Central memory CD4-positive, alpha-beta T cell (primary cell): ENCODE data around the gene SETX.

ENCODE experiments used
- DNase-seq: peaks from one replicate; pipeline ENCODE4 v3.0.0; 2022

Gene SETX

DNA sequence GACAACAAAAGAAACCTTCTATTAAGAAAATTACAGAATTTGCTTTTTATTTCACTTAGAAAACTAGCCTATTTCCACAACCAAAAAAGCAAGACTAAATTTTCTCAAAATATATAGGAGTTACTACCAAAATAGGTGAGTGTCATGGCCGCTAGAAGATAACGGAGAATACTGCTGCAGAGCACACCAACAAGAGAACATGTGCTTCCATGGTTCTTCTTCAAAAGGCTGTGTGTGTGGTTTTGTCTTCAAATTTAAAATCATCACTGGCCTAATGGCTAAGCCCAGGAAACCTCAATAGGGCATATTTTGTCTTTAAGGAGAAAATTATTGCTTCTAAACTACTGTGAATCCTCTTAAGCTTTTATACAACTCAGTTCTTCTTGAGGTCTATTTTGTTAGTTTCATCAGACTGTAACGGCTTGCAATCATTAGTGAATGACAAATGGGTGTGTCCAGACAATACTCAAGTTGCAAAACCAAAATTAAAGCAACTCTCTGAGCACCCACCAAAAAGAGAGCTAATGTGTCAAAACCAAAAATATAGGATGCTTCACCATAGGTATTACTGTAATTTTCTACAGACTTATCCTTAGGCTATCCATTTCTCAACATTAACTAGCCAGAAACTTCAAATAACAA, 3.3 kb downstream of the SETX start:
- DNase-seq = no peak

DNA sequence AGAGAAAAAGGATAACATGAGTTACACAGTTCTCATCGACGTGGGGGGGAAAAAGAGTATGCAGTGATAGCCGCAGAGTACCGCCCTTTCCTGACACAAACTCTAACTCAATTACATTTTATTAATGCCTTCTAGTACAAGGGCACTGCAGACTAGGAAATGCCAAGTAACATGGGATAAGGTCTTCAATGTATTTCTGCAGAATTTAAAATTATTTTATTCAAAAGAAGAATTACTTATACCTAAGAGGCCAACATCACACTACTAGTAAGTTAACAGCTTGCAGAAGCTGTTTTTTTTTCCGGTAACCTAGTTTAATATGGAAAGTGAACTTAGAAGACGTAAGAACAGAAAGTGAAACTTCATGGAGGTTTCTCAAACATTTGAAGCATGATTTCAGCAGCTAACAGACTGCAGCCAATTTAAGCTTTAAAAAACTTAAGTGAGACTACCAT, 3.9 kb downstream of the SETX start:
- peak; percentile 62 for DNase-seq

DNA sequence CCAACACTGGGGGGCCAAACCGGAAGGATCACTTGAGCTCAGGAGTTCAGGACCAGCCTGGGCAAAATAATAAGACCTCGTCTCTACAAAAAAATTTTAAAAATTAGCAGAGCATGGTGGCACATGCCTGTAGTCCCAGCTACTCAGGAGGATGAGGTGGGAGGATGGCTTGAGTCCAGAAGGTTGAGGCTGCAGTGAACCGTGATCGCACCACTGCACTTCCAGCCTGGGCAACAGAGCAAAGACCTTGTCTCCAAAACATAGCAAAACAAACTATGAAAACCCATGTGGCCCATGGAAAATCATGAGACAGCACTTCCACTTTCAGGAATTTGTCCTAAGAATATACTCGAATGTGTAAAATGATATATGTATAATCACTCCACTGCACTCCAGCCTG, 6.1 kb downstream of the SETX start:
- DNase-seq = no peak

DNA sequence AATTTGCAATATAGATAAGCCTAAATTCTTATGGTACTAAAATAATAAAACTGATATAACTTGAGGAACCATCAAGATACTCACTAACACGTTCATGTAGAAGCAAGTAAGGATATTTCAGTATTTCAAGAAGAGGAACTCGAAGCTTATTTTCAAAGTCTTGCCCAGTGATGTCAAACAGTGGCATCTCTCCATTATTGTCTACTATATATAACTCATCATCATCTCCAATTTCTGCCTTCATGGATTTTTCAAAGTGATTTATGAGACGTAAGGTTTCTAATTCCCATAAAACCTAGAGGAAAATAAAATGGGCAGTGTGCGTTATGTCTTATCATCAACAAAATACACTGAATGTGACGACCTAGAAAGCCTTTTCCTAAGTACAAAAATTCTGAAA, 8.6 kb downstream of the SETX start:
- DNase-seq = no peak

DNA sequence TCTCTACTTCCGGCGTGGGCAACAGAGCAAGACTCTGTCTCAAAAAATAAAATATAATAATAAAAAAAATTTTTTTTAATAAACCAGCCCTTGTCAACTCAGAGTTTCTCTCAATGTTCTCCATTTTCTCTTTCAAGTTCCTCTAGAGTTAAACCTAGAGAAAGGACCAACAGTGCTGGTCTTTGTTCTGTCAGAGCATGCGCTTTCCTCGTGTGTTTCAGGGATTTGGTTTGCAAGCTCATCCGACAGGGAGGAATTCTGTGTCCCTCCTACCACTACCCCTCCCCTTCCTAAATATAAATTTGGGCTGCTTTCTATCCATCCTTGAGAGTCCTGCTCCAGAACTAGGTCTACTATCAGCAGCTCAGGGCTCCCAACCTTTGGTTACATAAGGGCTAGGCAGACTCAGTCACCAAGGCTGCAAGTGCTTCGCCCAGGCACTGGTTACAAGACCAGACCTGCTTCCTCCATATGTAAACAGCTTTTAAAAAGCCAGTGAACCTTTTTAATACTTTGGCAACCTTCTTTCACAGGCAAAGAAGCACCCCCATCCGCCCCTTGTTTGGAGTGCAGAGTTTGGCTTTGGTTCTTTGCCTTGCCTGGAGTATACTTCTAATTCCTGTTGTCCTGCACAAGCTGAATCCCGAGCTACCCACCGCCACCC, 13.5 kb downstream of the SETX start:
- DNase-seq = no peak

DNA sequence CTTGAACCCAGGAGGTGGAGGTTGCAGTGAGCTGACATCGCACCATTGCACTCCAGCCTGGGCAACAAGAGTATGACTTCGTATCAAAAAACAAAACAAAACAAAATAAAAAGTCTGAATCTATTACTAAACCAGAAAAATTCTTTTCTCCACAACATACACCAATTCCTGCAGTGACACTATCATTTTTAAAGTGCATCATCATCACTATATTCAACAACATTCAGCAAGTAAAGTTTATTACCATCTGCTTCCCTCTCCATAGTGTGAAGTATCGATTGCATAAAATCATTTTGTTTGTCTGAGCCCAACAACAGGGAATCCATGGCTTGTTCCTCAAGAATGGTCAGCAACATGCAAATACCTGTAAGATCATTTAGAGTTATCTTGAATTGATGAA, 20.4 kb downstream of the SETX start:
- DNase-seq = no peak

DNA sequence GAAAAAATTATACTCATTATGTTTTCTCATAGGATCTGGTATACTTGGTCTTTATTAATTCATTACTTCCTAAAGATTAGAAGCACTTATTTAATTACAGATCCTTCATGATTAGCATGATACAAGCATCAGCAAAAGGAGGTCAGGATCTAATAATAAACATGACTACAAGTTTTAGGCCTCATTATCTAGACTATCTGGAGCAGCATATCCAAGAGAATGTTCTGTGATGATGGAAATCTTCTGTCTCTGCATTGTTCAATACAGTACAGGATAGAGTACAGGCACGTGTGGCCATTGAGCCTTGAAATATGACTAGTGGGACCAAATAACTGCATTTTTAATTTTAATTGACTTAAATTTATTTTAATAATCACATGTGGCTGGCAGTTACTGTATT, 21.2 kb downstream of the SETX start:
- DNase-seq = no peak

DNA sequence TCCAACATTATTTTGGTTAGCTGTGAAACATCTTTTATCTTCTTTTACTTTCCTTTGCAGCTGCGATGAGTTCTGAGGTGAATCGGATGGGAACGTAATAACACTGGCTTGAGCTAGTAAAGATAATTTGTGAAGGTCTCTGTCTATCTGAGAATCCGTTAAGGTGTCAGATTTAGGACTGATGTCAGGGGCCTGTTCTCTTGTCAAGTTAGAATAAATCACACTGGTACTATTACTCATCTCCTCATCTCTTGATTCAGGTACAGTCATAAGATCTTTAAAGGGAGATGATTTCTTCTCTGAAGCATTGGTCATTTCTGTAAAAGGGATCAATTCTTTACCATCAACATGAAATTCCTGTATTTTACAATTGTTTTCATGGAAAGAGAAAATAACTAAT, 26.2 kb downstream of the SETX start:
- no peak for DNase-seq

DNA sequence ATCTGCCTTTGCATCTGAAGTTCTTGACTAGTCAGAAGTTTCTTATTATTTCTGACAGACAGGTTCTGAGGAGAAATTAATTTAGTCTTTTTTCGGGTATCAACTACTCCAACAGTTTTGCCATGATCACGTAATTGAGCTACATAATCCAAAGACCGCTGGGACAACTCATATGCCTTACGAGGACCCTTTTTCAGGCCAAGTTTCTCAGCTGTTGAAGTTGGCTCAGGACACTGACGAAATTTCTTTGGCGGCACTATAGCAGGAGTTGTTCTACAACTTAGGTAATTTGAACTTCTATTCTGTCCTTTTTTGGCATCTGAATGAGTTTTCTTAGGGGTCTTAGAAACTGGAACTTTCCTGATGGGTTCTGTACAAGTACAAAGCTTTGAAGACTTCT, 27.2 kb downstream of the SETX start:
- no peak for DNase-seq

DNA sequence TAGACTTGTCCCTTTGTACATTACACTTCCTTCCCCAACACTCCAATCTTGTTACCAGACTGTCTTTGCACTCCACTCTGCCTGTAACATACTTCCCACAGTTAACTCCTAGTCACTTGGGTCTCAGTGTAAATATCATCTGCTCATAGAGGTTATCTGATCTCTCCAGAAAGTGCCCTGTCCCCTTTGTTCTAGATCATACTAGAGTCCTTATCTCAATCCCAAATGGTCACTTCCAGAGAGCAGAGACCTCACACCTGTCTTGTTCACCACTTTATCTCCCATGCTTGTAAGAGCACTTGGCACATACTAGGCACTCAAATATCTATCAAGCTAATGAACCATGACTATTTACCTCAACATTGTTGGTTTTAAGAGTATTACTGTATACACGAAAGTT, 30.4 kb downstream of the SETX start:
- DNase-seq = no peak

DNA sequence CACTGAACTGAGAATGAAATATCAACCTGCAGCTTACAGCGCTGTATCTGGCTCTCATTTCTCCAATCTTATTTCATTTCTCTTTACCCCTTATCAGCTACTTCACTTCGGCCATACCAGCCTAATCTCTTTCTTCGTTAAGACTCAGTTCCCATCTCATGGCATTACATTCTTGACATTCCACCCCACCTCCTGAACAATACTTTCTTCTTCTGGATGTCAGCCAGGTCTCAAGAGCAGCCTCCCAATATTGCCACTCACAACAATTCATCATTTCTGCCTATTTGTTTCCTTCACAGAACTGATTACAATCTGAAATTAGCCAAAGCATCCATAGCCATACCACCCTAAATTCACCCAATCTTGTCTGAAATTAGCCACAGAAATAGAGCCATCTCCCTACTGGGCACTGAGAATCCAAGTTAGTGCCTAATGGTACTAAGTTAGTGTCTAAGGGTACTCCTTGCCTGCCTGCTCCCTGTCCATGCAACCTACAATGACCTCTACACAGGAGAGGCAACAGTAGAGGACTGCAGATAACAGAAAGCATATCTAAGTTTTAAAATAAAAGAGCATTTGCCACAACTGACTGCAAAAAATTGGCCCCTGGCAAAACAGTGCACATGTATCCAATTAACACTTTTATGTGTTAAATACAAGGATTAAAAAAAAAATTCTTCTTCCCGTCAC, 35.2 kb downstream of the SETX start:
- DNase-seq = no peak

DNA sequence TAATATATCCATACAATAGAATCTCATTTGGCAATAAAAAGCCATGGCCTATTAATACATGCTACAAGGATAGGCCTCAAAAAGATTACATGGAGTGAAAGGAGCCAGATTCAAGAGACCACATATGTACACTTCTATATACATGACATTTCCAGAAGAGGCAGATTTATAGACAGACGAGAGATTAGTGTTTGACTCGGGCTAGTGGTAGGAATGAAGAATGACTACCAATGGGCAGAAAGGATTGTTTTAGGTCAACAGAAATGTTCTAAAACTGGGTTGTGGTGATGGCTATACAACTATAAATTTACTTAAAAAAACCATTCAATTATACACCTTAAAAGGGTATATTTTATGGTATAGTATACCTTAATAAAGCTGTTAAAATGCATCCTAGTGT, 41.9 kb downstream of the SETX start:
- no peak for DNase-seq

DNA sequence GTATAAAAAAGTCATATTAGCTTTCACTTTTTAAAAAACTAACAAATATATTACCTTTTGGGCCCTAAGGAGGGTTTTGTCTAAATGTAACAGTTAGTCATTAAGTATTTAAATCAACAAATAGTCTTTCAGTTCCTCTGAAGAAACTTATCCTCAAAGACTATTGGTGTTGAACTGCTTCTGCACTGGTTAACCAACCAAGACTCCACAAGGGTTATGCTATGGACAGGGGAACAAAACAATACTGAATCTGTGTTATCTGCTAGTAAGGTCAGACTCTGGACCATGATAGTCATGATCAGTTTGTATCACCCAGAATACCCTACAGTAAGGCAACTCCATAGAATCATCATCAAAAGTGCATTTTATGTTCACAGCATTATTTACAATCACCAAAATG, 42.4 kb downstream of the SETX start:
- no peak for DNase-seq

DNA sequence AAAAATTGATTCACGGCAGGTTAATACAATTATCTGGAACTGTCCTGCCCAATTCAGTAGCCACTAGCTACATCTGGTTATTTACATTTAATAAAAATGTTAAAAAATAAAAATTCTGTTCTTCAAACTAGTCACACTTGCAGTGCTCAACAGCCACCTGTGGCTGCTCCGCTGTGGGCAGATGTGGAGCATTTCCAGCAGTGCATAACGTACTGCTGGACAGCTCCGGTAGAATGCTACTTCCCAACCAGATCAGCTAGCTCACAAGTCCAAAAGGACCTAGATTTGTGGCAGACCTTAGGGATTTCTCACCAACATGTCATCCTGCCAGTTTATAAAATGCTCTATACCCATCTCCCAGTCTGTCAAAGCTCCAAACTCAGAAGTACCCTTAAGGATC, 42.8 kb downstream of the SETX start:
- no peak for DNase-seq

DNA sequence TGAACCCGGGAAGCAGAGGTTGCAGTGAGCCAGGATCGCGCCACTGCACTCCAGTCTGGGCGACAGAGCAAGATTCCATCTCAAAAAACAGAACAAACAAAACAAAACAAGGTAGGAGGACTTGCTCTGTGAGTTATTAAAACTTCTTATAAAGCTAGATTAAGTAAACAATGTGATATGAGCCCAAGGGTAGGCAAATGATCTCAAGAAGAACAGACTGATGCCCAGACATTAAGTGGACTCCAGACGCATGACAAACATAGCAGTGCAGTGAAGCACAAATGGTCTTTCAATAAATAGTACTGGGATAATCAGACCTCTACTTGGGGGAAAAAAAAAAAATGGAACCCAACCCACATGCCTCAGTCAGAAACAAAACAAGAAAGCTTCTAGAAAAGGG, 45.7 kb downstream of the SETX start:
- DNase-seq = no peak

DNA sequence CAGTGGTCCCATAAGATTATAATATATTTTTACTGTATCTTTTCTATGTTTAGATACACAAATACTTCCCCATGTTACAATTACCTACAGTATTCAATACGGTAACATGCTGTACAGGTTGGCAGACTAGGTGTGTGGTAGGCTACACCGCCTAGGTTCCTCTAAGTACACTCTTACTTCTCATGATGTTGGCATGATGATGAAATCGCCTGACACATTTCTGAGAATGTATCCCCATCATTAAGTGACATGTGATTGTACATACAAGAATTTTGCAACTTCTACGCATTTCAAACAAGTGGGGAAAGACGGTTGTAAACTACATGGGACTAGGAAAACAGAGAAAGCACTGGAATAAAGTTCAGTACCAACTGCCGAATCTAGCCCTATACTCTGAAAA, 53.3 kb downstream of the SETX start:
- DNase-seq = no peak

DNA sequence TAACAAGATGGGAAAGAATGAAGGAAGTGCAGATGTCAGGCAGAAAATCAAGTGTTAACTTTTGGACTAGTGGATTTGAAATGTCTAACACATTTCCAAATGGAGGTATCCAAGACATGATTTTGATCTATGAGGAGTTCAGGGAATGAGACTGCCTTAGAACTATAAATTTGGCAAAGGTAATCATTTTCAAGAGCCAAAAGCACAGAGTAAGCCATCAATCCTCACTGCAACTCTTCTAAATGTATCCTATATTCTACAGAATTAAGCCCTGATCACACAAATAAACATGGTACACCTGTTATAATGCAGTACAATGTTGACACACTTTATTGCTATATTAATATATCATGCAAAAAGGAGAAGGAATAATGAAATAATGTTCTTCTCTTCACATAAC, 55.6 kb downstream of the SETX start:
- DNase-seq = no peak

DNA sequence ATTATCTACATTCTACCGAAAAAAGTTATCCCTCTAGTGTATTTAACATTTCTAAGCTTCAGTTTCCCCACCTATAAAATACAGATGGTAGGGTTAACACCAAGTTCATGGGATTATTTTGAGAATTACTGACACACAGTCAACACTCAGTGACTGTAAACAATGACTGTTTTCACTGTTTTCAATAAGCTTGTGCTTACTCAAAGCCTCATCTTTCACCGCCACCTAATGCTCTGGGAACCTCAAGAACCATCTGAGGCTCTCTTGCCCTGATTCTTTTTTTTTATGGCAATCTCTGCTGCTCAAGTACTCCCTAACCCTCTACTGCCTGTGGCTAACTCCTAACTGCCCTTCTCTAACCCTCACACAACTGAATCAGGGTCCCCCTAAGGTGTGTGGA, 59.6 kb downstream of the SETX start:
- DNase-seq = no peak

DNA sequence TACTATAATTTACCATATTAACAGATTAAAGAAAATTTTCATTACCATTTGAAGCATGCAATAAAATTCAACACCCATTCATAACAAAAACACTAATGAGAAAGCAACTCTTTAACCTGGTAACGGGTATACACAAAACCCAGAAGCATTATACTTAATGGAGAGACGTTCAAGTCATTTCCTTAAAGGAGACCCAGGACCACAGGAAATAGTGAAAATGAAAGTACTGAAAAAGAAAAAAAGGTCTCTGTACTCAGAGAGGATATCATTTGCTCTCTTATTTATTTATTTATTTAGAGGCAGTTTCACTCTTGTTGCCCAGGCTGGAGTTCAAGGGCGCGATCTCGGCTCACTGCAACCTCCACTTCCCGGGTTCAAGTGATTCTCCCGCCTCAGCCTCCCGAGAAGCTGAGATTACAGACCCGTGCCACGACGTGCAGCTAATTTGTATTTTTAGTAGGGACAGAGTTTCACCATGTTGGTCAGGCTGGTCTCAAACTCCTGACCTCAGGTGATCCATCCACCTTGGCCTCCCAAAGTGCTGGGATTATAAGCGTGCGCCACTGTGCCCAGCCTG, 61.6 kb downstream of the SETX start:
- DNase-seq = peak; percentile 21

DNA sequence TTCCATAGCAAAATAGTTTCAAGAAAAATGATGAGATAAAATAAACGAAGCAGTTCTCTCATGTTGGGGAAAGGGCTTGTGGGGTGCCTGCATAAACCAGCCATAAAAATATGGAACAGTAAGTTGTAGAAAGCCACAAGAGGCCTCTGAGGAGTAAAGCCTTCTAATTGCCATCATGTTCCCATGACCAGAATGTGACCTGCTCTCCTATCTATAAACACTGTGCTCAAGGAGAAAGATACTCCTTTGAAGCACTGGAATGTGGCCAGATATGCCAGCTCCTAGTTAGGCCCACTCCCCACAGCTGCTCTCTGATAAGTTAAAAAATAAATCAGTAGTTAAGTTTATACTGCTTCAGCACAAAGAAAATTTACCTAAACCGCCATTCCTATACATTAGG, 65.8 kb downstream of the SETX start:
- DNase-seq = no peak

DNA sequence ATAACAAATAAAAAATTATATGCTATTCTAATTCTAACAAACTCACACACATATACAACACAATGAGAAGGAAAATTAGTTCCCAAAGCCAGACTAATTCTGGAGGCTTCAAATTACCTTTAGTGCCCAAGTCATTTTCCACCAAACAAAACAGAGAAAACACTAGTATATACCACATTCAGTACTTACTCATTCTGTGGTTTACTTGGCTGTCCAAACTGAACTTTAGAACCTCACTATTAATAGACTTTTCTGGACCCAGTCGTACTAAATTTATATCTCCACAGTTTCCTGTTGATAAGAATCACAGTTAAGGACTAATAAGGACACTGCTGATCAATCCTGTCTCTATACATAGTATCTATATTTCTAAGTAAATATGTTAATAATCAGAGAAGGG, 66.4 kb downstream of the SETX start:
- no peak for DNase-seq

DNA sequence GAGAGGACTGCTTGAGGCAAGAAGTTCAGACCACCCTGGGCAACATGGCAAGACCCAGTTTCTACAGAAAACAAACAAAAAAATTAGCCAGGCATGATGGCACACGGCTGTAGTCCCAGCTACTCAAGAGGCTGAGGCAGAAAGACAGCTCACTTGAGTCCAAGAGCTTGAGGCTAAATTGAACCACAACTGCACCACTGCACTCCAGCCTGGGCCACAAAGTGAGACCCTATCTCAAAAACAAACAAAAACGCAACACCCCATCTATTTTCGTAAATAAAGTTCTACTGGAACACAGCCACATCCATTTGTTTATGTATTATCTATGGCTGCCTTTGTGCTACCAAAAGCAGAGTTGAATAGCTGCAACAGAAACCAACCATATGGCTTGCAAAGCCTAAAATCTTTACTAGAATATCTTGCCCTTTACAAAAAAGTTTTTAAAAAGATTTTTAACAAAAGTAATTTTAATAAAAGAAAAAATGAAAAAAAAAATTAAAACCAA, 67.5 kb downstream of the SETX start:
- no peak for DNase-seq

DNA sequence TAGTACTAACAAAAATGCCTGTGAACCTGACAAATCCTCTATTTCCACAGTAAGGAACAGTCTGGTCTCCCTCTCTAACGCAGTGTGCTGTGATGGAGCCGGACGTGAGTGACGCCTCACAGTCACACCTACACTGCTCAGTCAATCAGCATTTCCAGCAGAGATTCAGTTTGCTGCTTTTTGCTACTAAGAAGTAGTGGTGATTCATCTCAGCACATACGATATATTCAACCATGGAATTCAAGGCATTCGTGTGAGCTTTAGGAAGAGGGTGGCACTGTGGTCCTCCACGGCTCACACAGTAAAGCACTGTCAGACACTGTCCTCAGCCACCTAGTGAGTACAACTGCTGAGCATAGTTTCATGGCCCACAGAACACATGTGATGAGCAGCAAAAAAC, 70.9 kb downstream of the SETX start:
- no peak for DNase-seq

DNA sequence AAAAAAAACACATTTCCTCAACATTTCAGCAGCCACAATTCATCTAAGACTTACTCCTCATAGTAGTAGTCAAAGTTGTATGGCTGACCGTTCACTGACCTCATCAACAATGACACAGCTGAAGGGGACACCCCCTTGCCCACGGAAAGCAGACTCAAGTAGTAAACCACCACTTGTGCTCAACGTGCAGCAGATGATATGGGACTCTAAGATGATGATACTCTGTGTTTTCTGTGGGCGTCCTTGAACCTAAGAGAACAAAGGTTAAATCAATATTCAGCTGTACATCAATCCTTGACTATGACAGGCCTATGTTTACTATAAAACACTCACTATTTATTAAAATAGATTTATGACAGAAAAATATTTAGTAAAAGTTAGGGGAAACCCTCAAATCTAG, 71.6 kb downstream of the SETX start:
- no peak for DNase-seq
